IPS DF 6.9 (cell line): ENCODE measurements around the gene BNC2.

Experiments used
- DNase-seq: peaks from one replicate; pipeline ENCODE4 v3.0.0-alpha.2; 2013; ENCODE audit warnings: low read depth, low spot score
- H3K27ac ChIP-seq: one replicate; pipeline ENCODE4 v1.5.1; 2013; ENCODE audit warnings: low read length, control low read depth
- H3K27me3 ChIP-seq: 2 replicates; pipeline ENCODE4 v1.6.1; 2013; ENCODE audit warnings: mild to moderate bottlenecking, low read length; ENCODE audit not compliant: control insufficient read depth, insufficient read depth
- H3K36me3 ChIP-seq: 2 replicates; pipeline ENCODE4 v1.6.1; 2013; ENCODE audit warnings: low read length; ENCODE audit not compliant: control insufficient read depth, insufficient read depth
- H3K4me1 ChIP-seq: 2 replicates; pipeline ENCODE4 v1.6.1; 2013; ENCODE audit warnings: low read length; ENCODE audit not compliant: control insufficient read depth, insufficient read depth
- H3K4me3 ChIP-seq: 2 replicates; pipeline ENCODE4 v1.5.1; 2013; ENCODE audit warnings: mild to moderate bottlenecking, low read length
- H3K9me3 ChIP-seq: 2 replicates; pipeline ENCODE4 v1.6.1; 2013; ENCODE audit warnings: low read length, inconsistent platforms; ENCODE audit not compliant: control insufficient read depth, insufficient read depth
- WGBS: extraction: QIAGEN DNeasy Blood & Tissue Kit; methylation state at CpG from one replicate; pipeline ENCODE4 v1.1.7; 2013; ENCODE audit warnings: mixed read lengths, missing lambda C conversion rate; ENCODE audit not compliant: insufficient read length, insufficient coverage; 5-methylcytosine and 5-hydroxymethylcytosine counted together

Gene BNC2

GRCh38 chr9:16794103-16794502, 76.4 kb downstream of the BNC2 start:
- no peak overlapping the region for H3K27ac ChIP-seq
- H3K27me3 ChIP-seq: no peaks in the 10 kb centered on the region
- H3K36me3 ChIP-seq: no peaks in the 10 kb centered on the region
- H3K4me3 ChIP-seq: no peak overlapping the region
- H3K4me1 ChIP-seq: peaks cover 2% of the 10 kb centered on the region; the same call in 1 of the 2 replicates
- no CpG with 5 or more reads among the region's 4 CpGs for WGBS
- H3K9me3 ChIP-seq: no peaks in the 10 kb centered on the region
- no peak for DNase-seq

- no peak for DNase-seq
- Histone ChIP-seq H3K4me1 (no peaks in the 10 kb centered on the region), H3K27ac (no peak overlapping the region), H3K4me3 (no peak overlapping the region), H3K9me3 (no peaks in the 10 kb centered on the region), H3K27me3 (no peaks in the 10 kb centered on the region), H3K36me3 (no peaks in the 10 kb centered on the region)
- WGBS: no CpG with 5 or more reads among the region's 6 CpGs
These were observed 82.7 kb downstream of the BNC2 start for GRCh38 chr9:16787724-16788123.

- DNase-seq: no peak
- Histone ChIP-seq H3K27ac (no peak overlapping the region), H3K4me1 (no peaks in the 10 kb centered on the region), H3K36me3 (no peaks in the 10 kb centered on the region; the same call in 1 of the 2 replicates), H3K4me3 (no peak overlapping the region), H3K9me3 (no peaks in the 10 kb centered on the region), H3K27me3 (no peaks in the 10 kb centered on the region)
- WGBS: no CpG with 5 or more reads among the region's 2 CpGs
These were observed 86.5 kb downstream of the BNC2 start for GRCh38 chr9:16784002-16784401.

- DNase-seq: no peak
- WGBS: no CpG with 5 or more reads among the region's 3 CpGs
- no peak overlapping the region for H3K27ac ChIP-seq
These were observed 88.0 kb downstream of the BNC2 start for GRCh38 chr9:16782490-16782889.

GRCh38 chr9:16775330-16775729, 95.1 kb downstream of the BNC2 start:
- Histone ChIP-seq H3K36me3 (no peaks in the 10 kb centered on the region), H3K4me3 (no peak overlapping the region), H3K9me3 (no peaks in the 10 kb centered on the region), H3K27me3 (no peaks in the 10 kb centered on the region), H3K27ac (no peak overlapping the region), H3K4me1 (peaks cover 5% of the 10 kb centered on the region)
- no peak for DNase-seq
- no CpG with 5 or more reads among the region's 2 CpGs for WGBS

More at GRCh38 chr9:16782490-16782889, 88.0 kb downstream of the BNC2 start:
- no peaks in the 10 kb centered on the region for H3K27me3 ChIP-seq
- peaks cover 1% of the 10 kb centered on the region; the same call in 1 of the 2 replicates for H3K4me1 ChIP-seq
- H3K4me3 ChIP-seq: no peak overlapping the region
- no peaks in the 10 kb centered on the region; the same call in 1 of the 2 replicates for H3K36me3 ChIP-seq
- H3K9me3 ChIP-seq: no peaks in the 10 kb centered on the region

GRCh38 chr9:16773617-16774016, 96.9 kb downstream of the BNC2 start:
- H3K4me3 ChIP-seq: no peak overlapping the region
- no peak for DNase-seq
- peaks cover 7% of the 10 kb centered on the region for H3K4me1 ChIP-seq
- H3K27ac ChIP-seq: no peak overlapping the region
- no CpG with 5 or more reads among the region's 5 CpGs for WGBS
- no peaks in the 10 kb centered on the region for H3K36me3 ChIP-seq
- H3K27me3 ChIP-seq: no peaks in the 10 kb centered on the region
- H3K9me3 ChIP-seq: no peaks in the 10 kb centered on the region

GRCh38 chr9:16773116-16773515, 97.4 kb downstream of the BNC2 start:
- Histone ChIP-seq H3K9me3 (no peaks in the 10 kb centered on the region), H3K27me3 (no peaks in the 10 kb centered on the region), H3K4me3 (no peak overlapping the region), H3K27ac (no peak overlapping the region), H3K36me3 (no peaks in the 10 kb centered on the region), H3K4me1 (peaks cover 5% of the 10 kb centered on the region)
- no peak for DNase-seq
- WGBS: no CpG with 5 or more reads among the region's 4 CpGs

GRCh38 chr9:16771356-16771755, 99.1 kb downstream of the BNC2 start:
- Histone ChIP-seq H3K9me3 (no peaks in the 10 kb centered on the region), H3K27me3 (no peaks in the 10 kb centered on the region), H3K36me3 (no peaks in the 10 kb centered on the region), H3K4me3 (no peak overlapping the region), H3K27ac (no peak overlapping the region), H3K4me1 (peaks cover 7% of the 10 kb centered on the region)
- no CpG with 5 or more reads among the region's 1 CpG for WGBS
- no peak for DNase-seq

GRCh38 chr9:16769291-16769690, 101.2 kb downstream of the BNC2 start:
- Histone ChIP-seq H3K27ac (peak overlapping the region; percentile 50), H3K36me3 (no peaks in the 10 kb centered on the region)

GRCh38 chr9:16768816-16769215, 101.7 kb downstream of the BNC2 start:
- no peak overlapping the region for H3K4me3 ChIP-seq
- peak overlapping the region; percentile 50 for H3K27ac ChIP-seq
- peak; percentile 58 for DNase-seq
- H3K9me3 ChIP-seq: no peaks in the 10 kb centered on the region
- H3K36me3 ChIP-seq: no peaks in the 10 kb centered on the region
- no CpG with 5 or more reads among the region's 6 CpGs for WGBS
- H3K27me3 ChIP-seq: no peaks in the 10 kb centered on the region
- peaks cover 7% of the 10 kb centered on the region for H3K4me1 ChIP-seq

More at GRCh38 chr9:16769291-16769690, 101.2 kb downstream of the BNC2 start:
- Histone ChIP-seq H3K4me1 (peaks cover 7% of the 10 kb centered on the region), H3K27me3 (no peaks in the 10 kb centered on the region), H3K9me3 (no peaks in the 10 kb centered on the region), H3K4me3 (no peak overlapping the region)
- WGBS: no CpG with 5 or more reads among the region's 5 CpGs
- DNase-seq: no peak

- Histone ChIP-seq H3K4me1 (peaks cover 5% of the 10 kb centered on the region), H3K4me3 (no peak overlapping the region), H3K36me3 (no peaks in the 10 kb centered on the region), H3K27me3 (no peaks in the 10 kb centered on the region), H3K9me3 (no peaks in the 10 kb centered on the region), H3K27ac (no peak overlapping the region)
- WGBS: no CpG with 5 or more reads among the region's 3 CpGs
- no peak for DNase-seq
These were observed 103.1 kb downstream of the BNC2 start for GRCh38 chr9:16767366-16767765.
